ENCODE data around the gene DAPK3. TPM values are rescaled to one million over a fixed set of nuclear protein-coding genes. Genes with fewer than 3 reads are reported as not detected.

The DAPK3 gene
- polyA plus RNA-seq, 1 donor from 2014 or later = 34.7 TPM

DNA sequence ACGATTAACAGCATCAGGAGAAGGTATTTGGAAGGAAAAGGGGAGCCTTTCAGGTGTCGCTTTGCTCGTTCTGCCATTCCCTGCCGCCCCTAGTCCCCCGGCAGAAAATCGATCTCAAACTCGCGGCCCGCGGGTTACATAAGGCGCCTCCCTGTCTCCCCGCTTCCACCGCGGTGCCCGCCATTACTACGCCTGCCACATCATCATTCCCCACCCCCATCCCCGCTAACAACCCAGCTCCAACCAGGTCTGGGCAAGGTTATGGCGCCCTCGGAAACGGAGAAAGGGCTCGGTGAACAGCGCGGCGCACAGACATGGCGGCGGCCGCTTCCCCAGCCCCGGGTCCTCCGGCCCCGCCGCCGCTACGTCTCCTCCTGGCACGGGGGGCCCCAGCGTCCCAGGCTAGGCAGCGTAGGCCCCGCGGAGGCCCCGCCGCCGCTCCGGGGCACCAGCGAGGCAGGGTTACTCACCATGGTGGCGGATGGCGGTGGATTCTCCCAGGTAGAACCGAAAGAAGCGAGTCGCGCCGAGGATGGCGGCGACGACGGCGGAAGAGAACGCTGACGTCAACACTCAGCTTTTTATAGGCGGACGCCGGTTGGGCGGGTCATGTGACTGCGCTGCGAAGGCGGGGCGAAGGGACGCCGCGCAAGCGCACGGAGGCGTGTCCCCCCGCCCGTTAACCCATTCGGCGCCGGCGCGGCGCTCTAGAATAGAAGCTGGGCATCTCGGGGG is 14.2 kb upstream of the DAPK3 start, which contains the start of gene EEF2:
TSS of gene EEF2 (minus strand) at position 556 of the 735 bp plus-strand sequence. CDS start at position 473, 83 bp downstream.
- H3K36me3 Mint-ChIP-seq = peaks cover 7% of the 10 kb centered on the region
- no peaks in the 10 kb centered on the region for H3K27me3 Mint-ChIP-seq
- peak within 1 kb of the TSS; percentile 93 to 99 (median 95) for H3K27ac Mint-ChIP-seq
- peaks cover 21 to 32% (median 27%) of the 10 kb centered on the region in 3 donors for H3K4me1 Mint-ChIP-seq
- no peaks in the 10 kb centered on the region for H3K9me3 Mint-ChIP-seq
- peak within 1 kb of the TSS; percentile 92 to 100 (median 98) for H3K4me3 Mint-ChIP-seq

- peaks cover 20 to 31% (median 25%) of the 10 kb centered on the region in 3 donors for H3K4me1 Mint-ChIP-seq
- no peaks in the 10 kb centered on the region for H3K9me3 Mint-ChIP-seq
- H3K27ac Mint-ChIP-seq = peak overlapping the region; percentile 93 to 99 (median 95)
- peak overlapping the region; percentile 92 to 100 (median 98) for H3K4me3 Mint-ChIP-seq
- H3K36me3 Mint-ChIP-seq = peaks cover 7% of the 10 kb centered on the region
- no peaks in the 10 kb centered on the region for H3K27me3 Mint-ChIP-seq
These were observed 13.6 kb upstream of the DAPK3 start for GRCh38 chr19:3984584-3984907.

DNA sequence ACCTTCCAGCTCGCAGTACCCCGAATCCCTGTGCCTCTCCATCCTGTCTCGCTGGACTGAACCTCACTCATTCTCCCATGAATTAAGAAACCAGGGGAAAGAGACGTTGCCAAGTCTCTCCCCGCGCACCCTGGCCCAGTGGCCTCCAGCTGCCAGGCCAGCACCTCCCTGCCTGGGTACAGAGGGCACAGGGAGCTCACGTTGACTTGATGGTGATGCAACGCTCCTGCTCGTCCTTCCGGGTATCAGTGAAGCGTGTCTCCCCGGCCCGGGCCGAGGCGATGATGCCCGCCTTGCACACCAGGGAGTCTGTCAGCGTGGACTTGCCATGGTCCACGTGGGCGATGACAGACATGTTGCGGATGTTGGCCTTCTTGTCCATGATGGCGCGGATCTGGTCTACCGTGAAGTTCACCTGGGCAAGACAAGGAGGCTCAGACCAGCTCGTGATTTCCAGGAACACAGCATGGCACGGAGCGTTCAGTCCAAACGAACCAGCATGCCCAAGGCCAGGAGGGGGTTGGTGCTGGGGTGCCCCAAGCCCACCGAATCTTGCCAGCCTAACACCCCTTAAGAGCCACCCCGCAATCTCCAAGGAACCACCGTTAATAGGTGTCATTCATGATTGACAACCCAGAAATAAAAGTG is 13.2 kb upstream of the DAPK3 start:
- peaks cover 9% of the 10 kb centered on the region for H3K36me3 Mint-ChIP-seq
- H3K27me3 Mint-ChIP-seq = no peaks in the 10 kb centered on the region
- H3K4me1 Mint-ChIP-seq = peaks cover 20 to 28% (median 25%) of the 10 kb centered on the region in 3 donors
- no peaks in the 10 kb centered on the region for H3K9me3 Mint-ChIP-seq
- H3K4me3 Mint-ChIP-seq = peak overlapping the region; percentile 92 to 100 (median 98)
- H3K27ac Mint-ChIP-seq = peak overlapping the region; percentile 93 to 99 (median 95)

- Mint-ChIP-seq H3K4me3 (peak overlapping the region; percentile 92 to 100 (median 98)), H3K9me3 (no peaks in the 10 kb centered on the region), H3K4me1 (peaks cover 21 to 28% (median 25%) of the 10 kb centered on the region in 3 donors), H3K27me3 (no peaks in the 10 kb centered on the region), H3K36me3 (peaks cover 9% of the 10 kb centered on the region), H3K27ac (peak overlapping the region; percentile 93 to 99 (median 95))
These were observed 12.6 kb upstream of the DAPK3 start for GRCh38 chr19:3983542-3983914.

- Mint-ChIP-seq H3K4me1 (peaks cover 20 to 28% (median 25%) of the 10 kb centered on the region in 3 donors), H3K9me3 (no peaks in the 10 kb centered on the region), H3K36me3 (peaks cover 9% of the 10 kb centered on the region), H3K27ac (peak overlapping the region; percentile 93 to 99 (median 95)), H3K27me3 (no peaks in the 10 kb centered on the region), H3K4me3 (peak overlapping the region; percentile 67 to 99 (median 93))
These were observed 12.0 kb upstream of the DAPK3 start for GRCh38 chr19:3982701-3983541.

DNA sequence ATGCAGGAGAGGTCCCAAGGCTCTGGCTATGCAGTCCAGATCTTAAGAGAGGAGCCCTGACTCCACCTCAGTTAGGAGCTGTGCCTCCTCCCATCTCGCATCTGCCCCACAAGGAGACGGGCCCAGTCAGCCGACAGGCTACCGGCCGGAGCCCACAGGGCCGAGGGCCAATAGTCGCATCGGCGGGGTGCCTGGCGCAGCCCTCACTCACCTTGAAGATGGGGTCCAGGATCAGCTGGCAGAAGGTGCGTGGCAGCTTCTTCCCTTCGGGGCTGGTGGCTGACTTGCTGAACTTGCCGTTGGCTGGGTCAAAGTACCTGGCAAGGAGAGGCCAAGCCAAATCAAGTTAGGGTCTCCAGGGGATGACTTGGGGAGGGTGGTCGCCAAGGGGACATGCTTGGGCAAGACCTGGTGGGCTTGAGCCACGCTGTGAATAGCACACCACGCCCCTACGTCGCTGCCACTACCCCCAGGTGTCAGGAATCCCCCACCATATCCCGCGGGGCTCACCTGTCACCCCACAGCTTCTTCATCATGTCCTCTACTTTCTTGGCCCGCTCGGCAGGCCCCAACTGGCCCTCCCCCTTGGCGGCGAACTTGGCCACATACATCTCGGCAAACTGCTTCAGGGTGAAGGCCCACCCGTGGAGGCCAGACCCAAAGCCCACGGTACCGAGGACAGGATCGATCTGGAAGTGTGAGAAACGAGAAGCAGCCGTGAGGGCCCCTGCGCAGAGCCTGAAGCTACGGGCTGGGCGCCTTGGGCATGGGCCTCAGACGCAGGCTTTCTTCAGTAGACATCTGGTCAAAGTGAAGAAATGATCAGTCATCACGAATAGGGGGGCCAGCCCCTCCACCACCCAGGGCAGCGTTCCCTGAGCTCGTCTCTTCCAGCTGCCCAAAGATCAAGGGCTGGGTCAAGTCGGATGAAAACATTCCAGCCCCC is 11.1 kb upstream of the DAPK3 start:
- no peaks in the 10 kb centered on the region for H3K27me3 Mint-ChIP-seq
- peak overlapping the region in 2 of 3 donors; percentile 93 to 95 for H3K27ac Mint-ChIP-seq
- H3K9me3 Mint-ChIP-seq = no peaks in the 10 kb centered on the region
- H3K36me3 Mint-ChIP-seq = peaks cover 13% of the 10 kb centered on the region
- H3K4me1 Mint-ChIP-seq = peaks cover 16 to 27% (median 19%) of the 10 kb centered on the region in 3 donors
- peak overlapping the region in 2 of 4 donors; percentile 66 to 98 for H3K4me3 Mint-ChIP-seq

GRCh38 chr19:3981373-3981735 is 10.5 kb upstream of the DAPK3 start:
- H3K9me3 Mint-ChIP-seq = no peaks in the 10 kb centered on the region
- peak overlapping the region; percentile 34 to 87 (median 67) for H3K27ac Mint-ChIP-seq
- H3K36me3 Mint-ChIP-seq = peaks cover 13% of the 10 kb centered on the region
- peaks cover 13 to 21% (median 15%) of the 10 kb centered on the region in 3 donors for H3K4me1 Mint-ChIP-seq
- H3K27me3 Mint-ChIP-seq = no peaks in the 10 kb centered on the region
- peak overlapping the region in 2 of 4 donors; percentile 5 to 98 for H3K4me3 Mint-ChIP-seq

GRCh38 chr19:3980353-3981251 is 9.7 kb upstream of the DAPK3 start:
- Mint-ChIP-seq H3K4me1 (peaks cover 8 to 15% (median 10%) of the 10 kb centered on the region in 3 donors), H3K27ac (peak overlapping the region in 2 of 3 donors; percentile 85 to 87), H3K4me3 (peak overlapping the region in 1 of 4 donors; percentile 98), H3K27me3 (no peaks in the 10 kb centered on the region), H3K9me3 (no peaks in the 10 kb centered on the region), H3K36me3 (peaks cover 14% of the 10 kb centered on the region)

- Mint-ChIP-seq H3K9me3 (no peaks in the 10 kb centered on the region), H3K4me3 (peak overlapping the region in 3 of 4 donors; percentile 17 to 98 (median 25)), H3K27me3 (no peaks in the 10 kb centered on the region), H3K27ac (peak overlapping the region; percentile 31 to 95 (median 85)), H3K36me3 (peaks cover 14% of the 10 kb centered on the region), H3K4me1 (peaks cover 8 to 15% (median 10%) of the 10 kb centered on the region in 3 donors)
These were observed 8.9 kb upstream of the DAPK3 start for GRCh38 chr19:3979674-3980352.

- Mint-ChIP-seq H3K4me3 (peak overlapping the region in 2 of 4 donors; percentile 25 to 98), H3K27ac (peak overlapping the region; percentile 85 to 95 (median 90)), H3K36me3 (peaks cover 14% of the 10 kb centered on the region), H3K4me1 (peaks cover 8 to 14% (median 9%) of the 10 kb centered on the region in 3 donors), H3K9me3 (no peaks in the 10 kb centered on the region), H3K27me3 (no peaks in the 10 kb centered on the region)
These were observed 8.4 kb upstream of the DAPK3 start for GRCh38 chr19:3979289-3979673.

GRCh38 chr19:3978145-3978544 is 7.2 kb upstream of the DAPK3 start:
- Mint-ChIP-seq H3K9me3 (no peaks in the 10 kb centered on the region), H3K27ac (peak overlapping the region; percentile 33 to 85 (median 78)), H3K4me1 (peaks cover 1 to 5% (median 3%) of the 10 kb centered on the region in 3 donors), H3K4me3 (peak overlapping the region in 1 of 4 donors; percentile 69), H3K27me3 (no peaks in the 10 kb centered on the region), H3K36me3 (peaks cover 7% of the 10 kb centered on the region)

DNA sequence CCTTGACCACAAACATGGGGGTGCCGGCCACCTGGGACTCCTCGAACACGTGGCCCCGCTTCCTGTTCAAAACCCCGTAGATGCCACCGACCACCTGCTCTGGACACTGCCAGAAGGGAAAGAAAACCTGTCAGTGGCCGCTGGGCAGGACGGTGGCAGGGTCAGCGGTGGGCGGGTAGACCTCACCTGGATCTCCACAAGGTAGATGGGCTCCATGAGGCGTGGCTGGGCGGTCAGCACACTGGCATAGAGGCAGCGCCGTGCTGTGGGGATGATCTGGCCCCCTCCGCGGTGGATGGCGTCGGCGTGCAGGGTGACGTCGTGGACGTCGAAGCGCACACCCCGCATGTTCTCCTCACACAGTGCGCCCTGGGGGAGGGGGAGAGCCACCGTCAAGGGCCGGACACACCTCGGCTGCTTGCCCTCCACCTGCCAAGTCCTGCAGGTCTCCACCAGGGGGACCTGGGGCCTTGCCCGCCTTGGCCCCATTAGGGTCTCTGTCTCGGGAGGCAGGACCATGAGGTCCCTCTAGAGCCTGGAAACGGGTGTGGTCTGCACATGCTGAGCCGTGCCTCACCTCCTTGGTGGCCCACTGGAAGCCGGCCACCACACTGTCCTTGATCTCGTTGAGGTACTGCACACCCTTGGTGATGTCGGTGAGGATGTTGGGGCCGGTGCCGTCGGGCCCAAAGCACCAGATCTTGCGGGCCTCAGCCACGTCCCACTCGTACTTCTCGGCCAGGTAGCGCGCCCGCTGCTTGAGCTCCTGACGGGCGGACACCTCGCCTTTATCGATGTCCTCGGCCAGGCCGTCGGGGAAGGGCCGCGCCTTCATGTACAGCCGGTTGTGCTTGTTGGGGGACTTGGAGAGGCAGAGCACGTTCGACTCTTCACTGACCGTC is 6.6 kb upstream of the DAPK3 start:
- peaks cover 0 to 3% (median 3%) of the 10 kb centered on the region in 3 donors for H3K4me1 Mint-ChIP-seq

More for the DNA sequence above, 6.6 kb upstream of the DAPK3 start:
- Mint-ChIP-seq H3K27ac (peak overlapping the region; percentile 23 to 85 (median 78)), H3K9me3 (no peaks in the 10 kb centered on the region), H3K27me3 (no peaks in the 10 kb centered on the region), H3K4me3 (peak overlapping the region in 1 of 4 donors; percentile 69), H3K36me3 (peaks cover 7% of the 10 kb centered on the region)
